Tibial nerve (tissue), 4 donors: ENCODE measurements around the gene PRKG1.

ENCODE experiments used
- CTCF ChIP-seq, 5 experiments: fragments of 200-600 bp in 3 of 5; fragments of 450-650 bp in 2 of 5; sonication (generic) in 3 of 5; IDR thresholded peaks; one replicate each; pipeline ENCODE4 v1.5.1; 2016 to 2019; ENCODE audit warnings: antibody characterized with exemption in 5 of 5, mild to moderate bottlenecking in 3 of 5, moderate library complexity in 2 of 5
- EP300 ChIP-seq, 2 donors: sonication (generic); formaldehyde crosslinking; IDR thresholded peaks; one replicate each; pipeline ENCODE4 v1.6.1; 2017; ENCODE audit warnings: antibody characterized with exemption in 2 of 2, mild to moderate bottlenecking in 1 of 2

DNA sequence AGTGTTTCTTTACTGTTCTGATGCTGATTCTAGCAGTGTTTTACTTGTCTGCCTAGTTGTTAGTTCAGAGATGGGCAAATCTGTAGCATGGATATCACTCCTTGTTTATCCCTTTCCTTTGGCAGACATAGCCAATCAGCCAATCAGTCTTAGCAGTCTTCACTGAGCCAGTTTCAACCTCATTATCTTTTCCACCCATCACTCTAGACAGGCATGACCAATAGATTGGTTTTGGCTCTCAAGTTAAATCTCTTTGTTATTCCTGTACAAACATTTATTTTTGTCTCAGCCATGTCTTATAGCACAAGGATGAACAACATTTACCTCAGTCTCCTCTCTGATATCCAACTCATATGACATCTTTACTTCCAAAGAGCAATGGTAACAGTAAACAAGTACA, 109.5 kb downstream of the PRKG1 start:
- TF ChIP-seq CTCF (IDR thresholded peaks at IDR 0.05) (no peak), EP300 (IDR thresholded peaks at IDR 0.05) (no peak)
